GM23338 (cell line): ENCODE data around the gene INSRR. TPM values are rescaled to one million over a fixed set of nuclear protein-coding genes. Genes with fewer than 3 reads are reported as not detected.

Source experiments
- ATAC-seq: fragments of 200-7000 bp; cut with Tn5 transposase; 3 replicates; pipeline ENCODE4 v1.9.1; 2020
- DNase-seq: peaks from one replicate; pipeline ENCODE4 v3.0.0-alpha.2; 2015; ENCODE audit warnings: low spot score
- H2AFZ ChIP-seq: fragments of 200-600 bp; sonication (generic); 2 replicates; pipeline ENCODE4 v1.8.0; 2016; ENCODE audit warnings: antibody characterized with exemption, mild to moderate bottlenecking, moderate library complexity
- H3F3A ChIP-seq: fragments of 200-600 bp; sonication (generic); replicated peaks from 2 replicates; pipeline ENCODE4 v1.8.0; 2017; ENCODE audit warnings: antibody characterized with exemption, mixed run types, low read depth
- H3K27ac ChIP-seq: fragments of 200-600 bp; sonication (generic); 2 replicates; pipeline ENCODE4 v1.6.1; 2016; ENCODE audit warnings: low read depth
- H3K27me3 ChIP-seq: fragments of 200-600 bp; sonication (generic); 2 replicates; pipeline ENCODE4 v1.8.0; 2016; ENCODE audit warnings: mild to moderate bottlenecking, mixed run types, moderate library complexity; ENCODE audit not compliant: insufficient read depth
- H3K36me3 ChIP-seq: fragments of 200-600 bp; sonication (generic); 2 replicates; pipeline ENCODE4 v1.8.0; 2016; ENCODE audit warnings: mild to moderate bottlenecking; ENCODE audit not compliant: insufficient read depth
- H3K4me1 ChIP-seq: fragments of 200-600 bp; sonication (generic); 2 replicates; pipeline ENCODE4 v1.8.0; 2016; ENCODE audit warnings: mild to moderate bottlenecking, moderate library complexity; ENCODE audit not compliant: insufficient read depth
- H3K4me2 ChIP-seq: fragments of 200-600 bp; sonication (generic); 2 replicates; pipeline ENCODE4 v1.7.1; 2017; ENCODE audit warnings: mixed run types
- H3K4me3 ChIP-seq: fragments of 200-600 bp; sonication (generic); 2 replicates; pipeline ENCODE4 v1.6.1; 2016; ENCODE audit warnings: mixed run types
- H3K79me2 ChIP-seq: fragments of 200-600 bp; sonication (generic); replicated peaks from 2 replicates; pipeline ENCODE4 v1.8.0; 2017; ENCODE audit warnings: mild to moderate bottlenecking; ENCODE audit not compliant: insufficient read depth
- H3K9me2 ChIP-seq: fragments of 200-600 bp; sonication (generic); 2 replicates; pipeline ENCODE4 v1.8.0; 2017; ENCODE audit not compliant: insufficient read depth
- H4K20me1 ChIP-seq: fragments of 200-600 bp; sonication (generic); replicated peaks from 2 replicates; pipeline ENCODE4 v1.8.0; 2017; ENCODE audit warnings: mild to moderate bottlenecking; ENCODE audit not compliant: insufficient read depth
- H3K27ac Mint-ChIP-seq: 2 replicates; pipeline ENCODE4 v1.8.0; 2020; ENCODE audit warnings: inconsistent platforms, mild to moderate bottlenecking, moderate library complexity, mixed read lengths
- H3K27me3 Mint-ChIP-seq: 3 replicates; pipeline ENCODE4 v1.8.0; 2022; ENCODE audit warnings: low read depth, mild to moderate bottlenecking, moderate library complexity, mixed read lengths, inconsistent platforms; ENCODE audit not compliant: insufficient read depth, poor library complexity
- H3K36me3 Mint-ChIP-seq: 3 replicates; pipeline ENCODE4 v1.8.0; 2021; ENCODE audit warnings: low read depth, mild to moderate bottlenecking, inconsistent platforms, moderate library complexity, mixed read lengths
- H3K4me1 Mint-ChIP-seq: 3 replicates; pipeline ENCODE4 v1.8.0; 2020; ENCODE audit warnings: mild to moderate bottlenecking, inconsistent platforms, mixed read lengths
- H3K4me3 Mint-ChIP-seq: 3 replicates; pipeline ENCODE4 v1.8.0; 2021; ENCODE audit warnings: moderate library complexity, mild to moderate bottlenecking, inconsistent platforms, mixed read lengths
- H3K9me3 Mint-ChIP-seq: 3 replicates; pipeline ENCODE4 v1.8.0; 2020; ENCODE audit warnings: moderate library complexity, mild to moderate bottlenecking, inconsistent platforms, mixed read lengths
- CREB1 ChIP-seq: fragments of 250-450 bp; sonication (Bioruptor Pico); IDR thresholded peaks from 2 replicates; pipeline ENCODE4 v1.5.0; 2020; ENCODE audit warnings: low read depth, mild to moderate bottlenecking, moderate library complexity
- EZH2 ChIP-seq: fragments of 200-600 bp; sonication (generic); IDR thresholded peaks from one replicate; pipeline ENCODE4 v1.8.0; 2017; ENCODE audit warnings: antibody characterized with exemption, mild to moderate bottlenecking, low read depth; ENCODE audit not compliant: unreplicated experiment
- EZH2phosphoT487 ChIP-seq: fragments of 200-600 bp; sonication (generic); IDR thresholded peaks from one replicate; pipeline ENCODE4 v1.8.1; 2018; ENCODE audit warnings: antibody characterized with exemption; ENCODE audit not compliant: unreplicated experiment
- JUNB ChIP-seq: IDR thresholded peaks from one replicate; pipeline ENCODE4 v1.6.1; 2016; ENCODE audit warnings: antibody characterized with exemption; ENCODE audit not compliant: unreplicated experiment
- NANOG ChIP-seq: IDR thresholded peaks from 2 replicates; pipeline ENCODE4 v1.6.1; 2016; ENCODE audit warnings: antibody characterized with exemption, borderline replicate concordance
- POLR2AphosphoS5 ChIP-seq: IDR thresholded peaks from 2 replicates; pipeline ENCODE4 v1.6.1; 2016; ENCODE audit warnings: antibody characterized with exemption, low read depth
- STAT1 ChIP-seq: IDR thresholded peaks from one replicate; pipeline ENCODE4 v1.6.1; 2016; ENCODE audit warnings: antibody characterized with exemption; ENCODE audit not compliant: unreplicated experiment
- ZNF114 ChIP-seq: fragments of 250-450 bp; sonication (Bioruptor Pico); IDR thresholded peaks from 2 replicates; pipeline ENCODE4 v1.5.0; 2020; ENCODE audit warnings: mild to moderate bottlenecking, moderate library complexity
- ZNF331 ChIP-seq: fragments of 250-450 bp; sonication (Bioruptor Pico); IDR thresholded peaks from 2 replicates; pipeline ENCODE4 v1.5.0; 2020; ENCODE audit warnings: low read depth, mild to moderate bottlenecking, moderate library complexity
- polyA plus RNA-seq: library from polyadenylated mRNA; unstranded; fragments of >200 nt; fragmentation: Nextera tagmentation; extraction: Ambion mirVana; gene quantifications from 2 replicates; pipeline ENCODE4 v1.2.1, GENCODE V29; 2016
- total RNA-seq: library from RNA; depleted of rRNA; stranded (reverse); fragments of >200 nt; shearing (Covaris generic); gene quantifications from 2 replicates; pipeline ENCODE4 v1.2.3, GENCODE V29; 2014
- TF ChIP-seq, protein P1 (sequence below): IDR thresholded peaks from one replicate; pipeline ENCODE4 v1.6.1; 2018; ENCODE audit warnings: antibody characterized with exemption; ENCODE audit not compliant: unreplicated experiment
- TF ChIP-seq, protein P2 (sequence below): fragments of 250-450 bp; sonication (Bioruptor Pico); IDR thresholded peaks from 2 replicates; pipeline ENCODE4 v1.5.0; 2020; ENCODE audit warnings: mild to moderate bottlenecking, moderate library complexity
- TF ChIP-seq, protein P3 (sequence below), 2 experiments: fragments of 200-600 bp in 1 of 2; sonication (generic) in 1 of 2; conservative IDR thresholded peaks; 2 replicates each; pipeline versions ENCODE4 v1.5.1 to v1.6.1; 2016 to 2017; ENCODE audit warnings: antibody characterized with exemption in 2 of 2, low read depth in 2 of 2, mild to moderate bottlenecking in 2 of 2, moderate library complexity in 1 of 2
- TF ChIP-seq, protein P4 (sequence below): IDR thresholded peaks from 2 replicates; pipeline ENCODE4 v1.6.1; 2016; ENCODE audit warnings: antibody characterized with exemption

Gene INSRR
- total and polyA plus RNA-seq, 2 experiments from 2014 or later = not detected

DNA sequence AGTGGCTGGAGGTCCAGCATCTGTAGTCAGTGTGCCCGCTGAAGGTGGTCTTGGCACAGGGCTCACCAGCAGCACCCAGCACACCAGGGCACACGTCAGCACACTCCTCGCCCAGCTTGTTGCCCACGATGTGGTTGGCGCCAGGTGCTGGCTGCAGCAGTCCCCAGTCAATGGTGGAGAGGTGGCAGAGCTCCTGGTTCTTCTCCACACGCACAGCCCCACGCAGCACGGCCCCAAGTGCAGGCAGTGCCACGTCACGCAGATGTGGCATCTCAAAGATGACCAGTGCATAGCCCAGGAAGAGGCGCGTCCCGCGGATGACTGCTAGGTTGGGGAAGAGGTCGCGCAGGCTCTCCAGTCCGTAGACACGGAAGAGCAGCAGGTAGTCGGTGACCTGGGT lies 5.2 kb downstream of the INSRR start:
- ATAC-seq = no peak
- H4K20me1 ChIP-seq = no peaks in the 10 kb centered on the region; the same call in 1 of the 2 replicates
- H3K27me3 Mint-ChIP-seq = peaks cover 52% of the 10 kb centered on the region
- H3K9me3 Mint-ChIP-seq = no peaks in the 10 kb centered on the region; the same call in 2 of the 3 replicates
- H2AFZ ChIP-seq = no peak overlapping the region
- no peaks in the 10 kb centered on the region for H3K9me2 ChIP-seq
- no peak overlapping the region for H3K4me3 ChIP-seq
- H3K4me2 ChIP-seq = no peak overlapping the region
- no peak for DNase-seq
- no peaks in the 10 kb centered on the region for H3F3A ChIP-seq
- no peaks in the 10 kb centered on the region for H3K36me3 ChIP-seq
- H3K27me3 ChIP-seq = peaks cover 97% of the 10 kb centered on the region
- H3K27ac Mint-ChIP-seq = no peak overlapping the region
- no peak overlapping the region for H3K27ac ChIP-seq
- H3K4me3 Mint-ChIP-seq = no peak overlapping the region
- TF ChIP-seq, protein P1, sequence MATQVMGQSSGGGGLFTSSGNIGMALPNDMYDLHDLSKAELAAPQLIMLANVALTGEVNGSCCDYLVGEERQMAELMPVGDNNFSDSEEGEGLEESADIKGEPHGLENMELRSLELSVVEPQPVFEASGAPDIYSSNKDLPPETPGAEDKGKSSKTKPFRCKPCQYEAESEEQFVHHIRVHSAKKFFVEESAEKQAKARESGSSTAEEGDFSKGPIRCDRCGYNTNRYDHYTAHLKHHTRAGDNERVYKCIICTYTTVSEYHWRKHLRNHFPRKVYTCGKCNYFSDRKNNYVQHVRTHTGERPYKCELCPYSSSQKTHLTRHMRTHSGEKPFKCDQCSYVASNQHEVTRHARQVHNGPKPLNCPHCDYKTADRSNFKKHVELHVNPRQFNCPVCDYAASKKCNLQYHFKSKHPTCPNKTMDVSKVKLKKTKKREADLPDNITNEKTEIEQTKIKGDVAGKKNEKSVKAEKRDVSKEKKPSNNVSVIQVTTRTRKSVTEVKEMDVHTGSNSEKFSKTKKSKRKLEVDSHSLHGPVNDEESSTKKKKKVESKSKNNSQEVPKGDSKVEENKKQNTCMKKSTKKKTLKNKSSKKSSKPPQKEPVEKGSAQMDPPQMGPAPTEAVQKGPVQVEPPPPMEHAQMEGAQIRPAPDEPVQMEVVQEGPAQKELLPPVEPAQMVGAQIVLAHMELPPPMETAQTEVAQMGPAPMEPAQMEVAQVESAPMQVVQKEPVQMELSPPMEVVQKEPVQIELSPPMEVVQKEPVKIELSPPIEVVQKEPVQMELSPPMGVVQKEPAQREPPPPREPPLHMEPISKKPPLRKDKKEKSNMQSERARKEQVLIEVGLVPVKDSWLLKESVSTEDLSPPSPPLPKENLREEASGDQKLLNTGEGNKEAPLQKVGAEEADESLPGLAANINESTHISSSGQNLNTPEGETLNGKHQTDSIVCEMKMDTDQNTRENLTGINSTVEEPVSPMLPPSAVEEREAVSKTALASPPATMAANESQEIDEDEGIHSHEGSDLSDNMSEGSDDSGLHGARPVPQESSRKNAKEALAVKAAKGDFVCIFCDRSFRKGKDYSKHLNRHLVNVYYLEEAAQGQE = no peak
- TF ChIP-seq NANOG = no peak
- no peak for TF ChIP-seq JUNB
- TF ChIP-seq, protein P2, sequence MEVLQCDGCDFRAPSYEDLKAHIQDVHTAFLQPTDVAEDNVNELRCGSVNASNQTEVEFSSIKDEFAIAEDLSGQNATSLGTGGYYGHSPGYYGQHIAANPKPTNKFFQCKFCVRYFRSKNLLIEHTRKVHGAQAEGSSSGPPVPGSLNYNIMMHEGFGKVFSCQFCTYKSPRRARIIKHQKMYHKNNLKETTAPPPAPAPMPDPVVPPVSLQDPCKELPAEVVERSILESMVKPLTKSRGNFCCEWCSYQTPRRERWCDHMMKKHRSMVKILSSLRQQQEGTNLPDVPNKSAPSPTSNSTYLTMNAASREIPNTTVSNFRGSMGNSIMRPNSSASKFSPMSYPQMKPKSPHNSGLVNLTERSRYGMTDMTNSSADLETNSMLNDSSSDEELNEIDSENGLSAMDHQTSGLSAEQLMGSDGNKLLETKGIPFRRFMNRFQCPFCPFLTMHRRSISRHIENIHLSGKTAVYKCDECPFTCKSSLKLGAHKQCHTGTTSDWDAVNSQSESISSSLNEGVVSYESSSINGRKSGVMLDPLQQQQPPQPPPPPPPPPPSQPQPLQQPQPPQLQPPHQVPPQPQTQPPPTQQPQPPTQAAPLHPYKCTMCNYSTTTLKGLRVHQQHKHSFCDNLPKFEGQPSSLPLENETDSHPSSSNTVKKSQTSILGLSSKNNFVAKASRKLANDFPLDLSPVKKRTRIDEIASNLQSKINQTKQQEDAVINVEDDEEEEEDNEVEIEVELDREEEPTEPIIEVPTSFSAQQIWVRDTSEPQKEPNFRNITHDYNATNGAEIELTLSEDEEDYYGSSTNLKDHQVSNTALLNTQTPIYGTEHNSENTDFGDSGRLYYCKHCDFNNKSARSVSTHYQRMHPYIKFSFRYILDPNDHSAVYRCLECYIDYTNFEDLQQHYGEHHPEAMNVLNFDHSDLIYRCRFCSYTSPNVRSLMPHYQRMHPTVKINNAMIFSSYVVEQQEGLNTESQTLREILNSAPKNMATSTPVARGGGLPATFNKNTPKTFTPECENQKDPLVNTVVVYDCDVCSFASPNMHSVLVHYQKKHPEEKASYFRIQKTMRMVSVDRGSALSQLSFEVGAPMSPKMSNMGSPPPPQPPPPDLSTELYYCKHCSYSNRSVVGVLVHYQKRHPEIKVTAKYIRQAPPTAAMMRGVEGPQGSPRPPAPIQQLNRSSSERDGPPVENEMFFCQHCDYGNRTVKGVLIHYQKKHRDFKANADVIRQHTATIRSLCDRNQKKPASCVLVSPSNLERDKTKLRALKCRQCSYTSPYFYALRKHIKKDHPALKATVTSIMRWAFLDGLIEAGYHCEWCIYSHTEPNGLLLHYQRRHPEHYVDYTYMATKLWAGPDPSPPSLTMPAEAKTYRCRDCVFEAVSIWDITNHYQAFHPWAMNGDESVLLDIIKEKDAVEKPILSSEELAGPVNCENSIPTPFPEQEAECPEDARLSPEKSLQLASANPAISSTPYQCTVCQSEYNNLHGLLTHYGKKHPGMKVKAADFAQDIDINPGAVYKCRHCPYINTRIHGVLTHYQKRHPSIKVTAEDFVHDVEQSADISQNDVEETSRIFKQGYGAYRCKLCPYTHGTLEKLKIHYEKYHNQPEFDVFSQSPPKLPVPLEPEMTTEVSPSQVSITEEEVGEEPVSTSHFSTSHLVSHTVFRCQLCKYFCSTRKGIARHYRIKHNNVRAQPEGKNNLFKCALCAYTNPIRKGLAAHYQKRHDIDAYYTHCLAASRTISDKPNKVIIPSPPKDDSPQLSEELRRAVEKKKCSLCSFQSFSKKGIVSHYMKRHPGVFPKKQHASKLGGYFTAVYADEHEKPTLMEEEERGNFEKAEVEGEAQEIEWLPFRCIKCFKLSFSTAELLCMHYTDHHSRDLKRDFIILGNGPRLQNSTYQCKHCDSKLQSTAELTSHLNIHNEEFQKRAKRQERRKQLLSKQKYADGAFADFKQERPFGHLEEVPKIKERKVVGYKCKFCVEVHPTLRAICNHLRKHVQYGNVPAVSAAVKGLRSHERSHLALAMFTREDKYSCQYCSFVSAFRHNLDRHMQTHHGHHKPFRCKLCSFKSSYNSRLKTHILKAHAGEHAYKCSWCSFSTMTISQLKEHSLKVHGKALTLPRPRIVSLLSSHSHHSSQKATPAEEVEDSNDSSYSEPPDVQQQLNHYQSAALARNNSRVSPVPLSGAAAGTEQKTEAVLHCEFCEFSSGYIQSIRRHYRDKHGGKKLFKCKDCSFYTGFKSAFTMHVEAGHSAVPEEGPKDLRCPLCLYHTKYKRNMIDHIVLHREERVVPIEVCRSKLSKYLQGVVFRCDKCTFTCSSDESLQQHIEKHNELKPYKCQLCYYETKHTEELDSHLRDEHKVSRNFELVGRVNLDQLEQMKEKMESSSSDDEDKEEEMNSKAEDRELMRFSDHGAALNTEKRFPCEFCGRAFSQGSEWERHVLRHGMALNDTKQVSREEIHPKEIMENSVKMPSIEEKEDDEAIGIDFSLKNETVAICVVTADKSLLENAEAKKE = no peak
- no peak for TF ChIP-seq POLR2AphosphoS5
- TF ChIP-seq ZNF114 (CRISPR knock-in tag) = no peak
- no peak for TF ChIP-seq CREB1 (CRISPR knock-in tag)
- no peak for TF ChIP-seq ZNF331
- TF ChIP-seq, protein P3, sequence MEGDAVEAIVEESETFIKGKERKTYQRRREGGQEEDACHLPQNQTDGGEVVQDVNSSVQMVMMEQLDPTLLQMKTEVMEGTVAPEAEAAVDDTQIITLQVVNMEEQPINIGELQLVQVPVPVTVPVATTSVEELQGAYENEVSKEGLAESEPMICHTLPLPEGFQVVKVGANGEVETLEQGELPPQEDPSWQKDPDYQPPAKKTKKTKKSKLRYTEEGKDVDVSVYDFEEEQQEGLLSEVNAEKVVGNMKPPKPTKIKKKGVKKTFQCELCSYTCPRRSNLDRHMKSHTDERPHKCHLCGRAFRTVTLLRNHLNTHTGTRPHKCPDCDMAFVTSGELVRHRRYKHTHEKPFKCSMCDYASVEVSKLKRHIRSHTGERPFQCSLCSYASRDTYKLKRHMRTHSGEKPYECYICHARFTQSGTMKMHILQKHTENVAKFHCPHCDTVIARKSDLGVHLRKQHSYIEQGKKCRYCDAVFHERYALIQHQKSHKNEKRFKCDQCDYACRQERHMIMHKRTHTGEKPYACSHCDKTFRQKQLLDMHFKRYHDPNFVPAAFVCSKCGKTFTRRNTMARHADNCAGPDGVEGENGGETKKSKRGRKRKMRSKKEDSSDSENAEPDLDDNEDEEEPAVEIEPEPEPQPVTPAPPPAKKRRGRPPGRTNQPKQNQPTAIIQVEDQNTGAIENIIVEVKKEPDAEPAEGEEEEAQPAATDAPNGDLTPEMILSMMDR (conservative IDR thresholded peaks at IDR 0.05; ENCODE audit: low read depth in 2 of 2) = no peak
- TF ChIP-seq EZH2phosphoT487 = no peak
- TF ChIP-seq STAT1 = no peak
- TF ChIP-seq, protein P4, sequence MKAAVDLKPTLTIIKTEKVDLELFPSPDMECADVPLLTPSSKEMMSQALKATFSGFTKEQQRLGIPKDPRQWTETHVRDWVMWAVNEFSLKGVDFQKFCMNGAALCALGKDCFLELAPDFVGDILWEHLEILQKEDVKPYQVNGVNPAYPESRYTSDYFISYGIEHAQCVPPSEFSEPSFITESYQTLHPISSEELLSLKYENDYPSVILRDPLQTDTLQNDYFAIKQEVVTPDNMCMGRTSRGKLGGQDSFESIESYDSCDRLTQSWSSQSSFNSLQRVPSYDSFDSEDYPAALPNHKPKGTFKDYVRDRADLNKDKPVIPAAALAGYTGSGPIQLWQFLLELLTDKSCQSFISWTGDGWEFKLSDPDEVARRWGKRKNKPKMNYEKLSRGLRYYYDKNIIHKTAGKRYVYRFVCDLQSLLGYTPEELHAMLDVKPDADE = no peak
- TF ChIP-seq EZH2 = no peak
- H3K79me2 ChIP-seq = no peaks in the 10 kb centered on the region
- H3K4me1 Mint-ChIP-seq = peaks cover 20% of the 10 kb centered on the region
- H3K36me3 Mint-ChIP-seq = no peaks in the 10 kb centered on the region
- H3K4me1 ChIP-seq = peaks cover 4% of the 10 kb centered on the region; the same call in 1 of the 2 replicates
